ES-I3 (cell line): ENCODE data around the gene CA4.

ENCODE experiments used
- H3K36me3 ChIP-seq: 2 replicates; pipeline ENCODE4 v1.6.1; 2013; ENCODE audit warnings: mild to moderate bottlenecking, low read length, control low read depth, moderate library complexity; ENCODE audit not compliant: insufficient read depth
- H3K4me1 ChIP-seq: 2 replicates; pipeline ENCODE4 v1.6.1; 2013; ENCODE audit warnings: mild to moderate bottlenecking, control low read depth, low read length; ENCODE audit not compliant: insufficient read depth
- H3K9ac ChIP-seq: 2 replicates; pipeline ENCODE4 v1.6.1; 2013; ENCODE audit warnings: low read depth, mild to moderate bottlenecking, low read length, moderate library complexity
- H3K9me3 ChIP-seq: 2 replicates; pipeline ENCODE4 v1.6.1; 2013; ENCODE audit warnings: mild to moderate bottlenecking, low read length, moderate library complexity; ENCODE audit not compliant: control insufficient read depth, insufficient read depth

The CA4 gene

GRCh38 chr17:60156746-60157145, 7.0 kb downstream of the CA4 start:
- H3K36me3 ChIP-seq = no peaks in the 10 kb centered on the region
- no peak overlapping the region for H3K9ac ChIP-seq
- H3K9me3 ChIP-seq = no peaks in the 10 kb centered on the region
- H3K4me1 ChIP-seq = peaks cover 42% of the 10 kb centered on the region

GRCh38 chr17:60157487-60158040, 7.8 kb downstream of the CA4 start:
- no peaks in the 10 kb centered on the region for H3K36me3 ChIP-seq
- H3K9me3 ChIP-seq = no peaks in the 10 kb centered on the region
- peaks cover 42% of the 10 kb centered on the region for H3K4me1 ChIP-seq
- H3K9ac ChIP-seq = no peak overlapping the region

DNA sequence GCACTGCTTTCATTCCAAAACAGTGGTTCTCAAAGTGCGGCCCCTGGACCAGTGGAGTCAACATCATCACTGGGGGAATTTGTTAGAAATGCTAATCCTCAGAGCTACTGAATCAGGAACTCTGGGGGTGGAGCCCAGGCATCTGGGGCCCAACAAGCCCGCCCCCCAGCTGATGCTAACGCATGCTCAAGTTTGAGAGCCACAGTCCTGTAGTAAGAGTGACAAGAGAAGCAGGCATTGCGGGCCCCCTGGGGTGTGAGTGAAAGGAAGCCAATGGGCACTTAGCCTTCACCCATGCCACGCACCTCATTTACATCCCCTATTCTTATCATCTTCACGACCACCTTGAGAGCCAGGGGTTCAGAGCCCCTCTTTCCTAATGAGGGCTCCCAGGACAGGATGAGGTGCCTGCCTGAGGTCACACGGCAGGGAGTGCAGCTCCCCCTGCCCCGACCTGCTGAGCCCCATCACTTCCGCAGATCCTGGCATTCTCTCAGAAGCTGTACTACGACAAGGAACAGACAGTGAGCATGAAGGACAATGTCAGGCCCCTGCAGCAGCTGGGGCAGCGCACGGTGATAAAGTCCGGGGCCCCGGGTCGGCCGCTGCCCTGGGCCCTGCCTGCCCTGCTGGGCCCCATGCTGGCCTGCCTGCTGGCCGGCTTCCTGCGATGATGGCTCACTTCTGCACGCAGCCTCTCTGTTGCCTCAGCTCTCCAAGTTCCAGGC, 9.1 kb downstream of the CA4 start:
- no peaks in the 10 kb centered on the region for H3K36me3 ChIP-seq
- H3K9me3 ChIP-seq = no peaks in the 10 kb centered on the region
- H3K9ac ChIP-seq = peak overlapping the region; percentile 26; the same call in 1 of the 2 replicates
- H3K4me1 ChIP-seq = peaks cover 53% of the 10 kb centered on the region

- no peaks in the 10 kb centered on the region for H3K9me3 ChIP-seq
- H3K36me3 ChIP-seq = no peaks in the 10 kb centered on the region
- peak overlapping the region; percentile 26; the same call in 1 of the 2 replicates for H3K9ac ChIP-seq
- peaks cover 52% of the 10 kb centered on the region for H3K4me1 ChIP-seq
Observed at GRCh38 chr17:60159479-60159866, 9.7 kb downstream of the CA4 start.

GRCh38 chr17:60160829-60161501, 11.2 kb downstream of the CA4 start:
- peak overlapping the region; percentile 41; the same call in 1 of the 2 replicates for H3K9ac ChIP-seq
- H3K4me1 ChIP-seq = peaks cover 55% of the 10 kb centered on the region
- H3K9me3 ChIP-seq = no peaks in the 10 kb centered on the region
- H3K36me3 ChIP-seq = no peaks in the 10 kb centered on the region

DNA sequence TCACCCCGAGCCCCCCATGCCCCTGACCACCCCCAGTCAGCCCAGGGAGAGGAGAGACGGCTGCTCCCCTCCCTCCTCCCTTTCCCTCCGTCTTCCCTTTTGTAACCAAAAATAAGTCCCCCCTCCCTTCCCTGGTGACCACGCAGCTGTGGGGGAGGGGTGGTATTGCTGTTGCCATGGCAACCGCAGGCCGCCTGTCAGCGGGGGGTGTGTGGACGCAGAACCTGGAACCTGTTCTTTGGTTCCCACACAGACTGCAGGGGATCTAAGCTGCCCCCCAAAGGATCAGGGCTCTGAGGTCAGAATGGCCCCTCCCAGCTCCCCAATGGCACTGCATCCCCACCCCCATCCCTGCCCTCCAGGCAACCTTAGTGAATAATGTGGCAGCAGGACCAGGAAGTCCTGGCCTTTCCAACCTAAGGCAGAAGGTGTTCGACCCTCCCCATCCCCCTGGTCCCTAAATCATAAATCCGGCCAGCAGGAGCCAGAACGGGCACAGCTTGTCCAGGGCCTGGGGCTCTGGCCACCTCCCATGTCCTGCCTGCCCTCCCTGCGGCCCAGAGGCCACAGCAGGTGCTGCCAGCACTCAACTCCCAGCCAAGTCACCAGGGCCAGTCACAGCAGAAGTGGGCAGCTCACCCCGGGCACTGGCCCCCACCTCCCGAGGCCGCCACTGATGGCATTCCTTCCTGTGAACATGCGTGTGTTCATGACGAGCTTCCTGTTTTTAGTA, 12.0 kb downstream of the CA4 start:
- peaks cover 55% of the 10 kb centered on the region for H3K4me1 ChIP-seq
- peak overlapping the region; percentile 41; the same call in 1 of the 2 replicates for H3K9ac ChIP-seq
- H3K9me3 ChIP-seq = no peaks in the 10 kb centered on the region
- no peaks in the 10 kb centered on the region for H3K36me3 ChIP-seq

- Histone ChIP-seq H3K4me1 (peaks cover 50% of the 10 kb centered on the region), H3K36me3 (no peaks in the 10 kb centered on the region), H3K9me3 (no peaks in the 10 kb centered on the region), H3K9ac (no peak overlapping the region)
Observed at GRCh38 chr17:60163108-60163784, 13.5 kb downstream of the CA4 start.

DNA sequence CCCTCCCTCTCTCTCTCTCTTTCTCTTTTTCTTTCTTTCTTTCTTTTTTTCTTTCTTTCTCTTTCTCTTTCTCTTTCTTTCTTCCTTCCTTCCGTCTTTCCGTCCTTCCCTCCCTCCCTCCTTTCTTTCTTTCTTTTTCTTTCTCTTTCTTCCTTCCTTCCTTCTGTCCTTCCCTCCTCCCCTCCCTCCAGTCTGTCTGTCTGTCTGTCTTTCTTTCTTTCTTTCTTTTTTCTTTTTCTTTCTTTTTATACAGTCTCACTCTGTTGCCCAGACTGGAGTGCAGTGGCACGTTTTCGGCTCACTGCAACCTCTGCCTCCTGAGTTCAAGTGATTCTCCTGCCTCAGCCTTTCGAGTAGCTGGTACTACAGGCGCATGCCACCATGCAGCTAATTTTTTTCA, 14.4 kb downstream of the CA4 start:
- H3K9me3 ChIP-seq = no peaks in the 10 kb centered on the region
- no peaks in the 10 kb centered on the region for H3K36me3 ChIP-seq
- no peak overlapping the region for H3K9ac ChIP-seq
- H3K4me1 ChIP-seq = peaks cover 45% of the 10 kb centered on the region

GRCh38 chr17:60164697-60165096, 14.9 kb downstream of the CA4 start:
- H3K4me1 ChIP-seq = peaks cover 43% of the 10 kb centered on the region
- no peaks in the 10 kb centered on the region for H3K36me3 ChIP-seq
- H3K9ac ChIP-seq = no peak overlapping the region
- no peaks in the 10 kb centered on the region for H3K9me3 ChIP-seq

- H3K9me3 ChIP-seq = no peaks in the 10 kb centered on the region
- no peak overlapping the region for H3K9ac ChIP-seq
- peaks cover 47% of the 10 kb centered on the region for H3K4me1 ChIP-seq
- no peaks in the 10 kb centered on the region for H3K36me3 ChIP-seq
Observed at GRCh38 chr17:60165223-60165622, 15.4 kb downstream of the CA4 start.

- Histone ChIP-seq H3K36me3 (no peaks in the 10 kb centered on the region), H3K9ac (no peak overlapping the region), H3K9me3 (no peaks in the 10 kb centered on the region), H3K4me1 (peaks cover 51% of the 10 kb centered on the region)
Observed at GRCh38 chr17:60165971-60166370, 16.2 kb downstream of the CA4 start.

DNA sequence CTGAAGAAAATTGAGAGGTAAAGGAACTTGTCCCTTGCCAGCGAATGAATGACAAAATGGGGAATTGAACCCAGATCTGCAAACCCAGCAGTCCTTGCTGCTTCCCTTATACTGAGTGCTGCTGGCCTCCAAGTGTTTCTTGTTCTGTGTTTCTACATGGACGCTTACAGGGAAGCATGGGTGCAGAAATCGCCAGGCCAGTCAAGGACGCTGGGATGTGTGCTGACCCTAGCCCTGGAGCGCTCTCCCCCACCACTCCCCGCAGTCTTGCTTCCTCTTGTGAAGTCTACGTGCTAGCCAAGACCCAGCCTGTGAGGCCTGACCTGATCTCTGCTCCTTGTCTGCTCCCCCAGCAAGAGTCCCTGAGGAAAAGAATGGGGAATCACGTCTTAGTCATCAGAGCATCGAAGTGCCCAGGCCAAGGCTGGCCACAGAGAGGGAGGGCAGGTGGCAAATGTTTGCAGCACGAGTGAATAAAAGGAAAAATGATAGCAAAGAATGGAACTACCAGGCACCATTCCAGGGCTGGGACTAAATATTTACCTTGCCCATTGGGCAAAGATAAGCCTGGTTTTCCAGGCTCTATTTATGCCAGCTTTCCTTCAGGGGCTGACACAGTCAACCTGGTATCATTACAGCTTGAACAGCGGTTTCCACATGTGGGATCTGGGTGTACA, 17.4 kb downstream of the CA4 start:
- Histone ChIP-seq H3K9me3 (no peaks in the 10 kb centered on the region), H3K36me3 (no peaks in the 10 kb centered on the region), H3K4me1 (peaks cover 48% of the 10 kb centered on the region), H3K9ac (no peak overlapping the region)

- Histone ChIP-seq H3K4me1 (peaks cover 34% of the 10 kb centered on the region), H3K36me3 (no peaks in the 10 kb centered on the region), H3K9me3 (no peaks in the 10 kb centered on the region), H3K9ac (no peak overlapping the region)
Observed at GRCh38 chr17:60168654-60169053, 18.9 kb downstream of the CA4 start.
